ENCODE measurements around the gene BTN2A1.

BTN2A1 gene

DNA sequence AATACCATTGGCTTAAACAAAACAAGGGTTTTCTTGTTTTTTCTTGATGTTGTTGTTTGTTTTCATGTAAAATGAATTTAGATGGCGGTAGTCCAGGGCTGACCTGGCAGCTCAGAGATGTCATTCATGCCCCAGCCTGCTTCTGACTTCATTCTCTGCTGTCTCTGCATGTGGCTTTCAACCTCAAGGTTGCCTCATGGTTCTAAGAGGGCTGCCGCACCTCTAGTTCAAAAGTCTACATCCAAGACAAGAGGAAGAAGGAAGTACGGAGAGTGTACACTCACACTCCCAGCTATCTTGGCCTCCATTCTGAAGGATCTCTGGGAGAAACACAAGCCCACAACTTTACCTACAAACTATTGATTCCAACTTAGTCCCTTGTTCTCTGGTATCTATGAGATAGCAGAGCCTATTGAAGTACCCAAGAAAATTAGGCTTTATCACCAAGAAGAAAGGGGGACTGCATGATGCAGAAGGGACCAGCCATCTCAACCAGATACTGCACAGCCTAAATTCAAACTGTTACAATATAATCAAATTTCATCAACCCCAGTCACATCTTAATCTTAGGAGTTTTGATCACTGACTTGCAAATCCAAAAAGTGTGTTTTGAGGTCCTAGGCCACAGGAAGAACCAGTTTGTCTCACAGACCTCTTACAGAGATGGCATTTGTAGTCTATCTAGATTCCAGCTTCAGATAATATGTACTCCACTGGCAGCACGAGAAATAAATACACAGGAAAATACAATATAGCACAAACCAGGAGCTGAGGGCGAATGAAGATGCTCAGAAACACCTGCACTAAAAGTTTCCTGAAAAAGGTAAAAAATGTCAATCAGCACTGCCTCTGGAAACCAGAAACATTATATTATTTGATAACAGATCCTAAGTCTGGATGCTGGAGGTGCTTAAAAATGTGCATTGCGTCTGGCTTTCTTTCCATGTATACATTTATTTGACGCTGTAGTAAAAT lies 18.3 kb upstream of the BTN2A1 start:
- Histone ChIP-seq H3K4ac (ENCODE audit: low read depth, low read length) (no peak overlapping the region), H3K4me2 (ENCODE audit: low read length) (no peak overlapping the region), H2BK120ac (ENCODE audit: insufficient read depth, low read length, poor library complexity) (no peak overlapping the region), H3K79me1 (ENCODE audit: low read length) (no peaks in the 10 kb centered on the region), H3K36me3 (ENCODE audit: control insufficient read depth in 1 of 2, insufficient read depth in 2 of 2, low read length in 2 of 2) (no peaks in the 10 kb centered on the region), H2AK5ac (ENCODE audit: low read length) (no peak overlapping the region), H4K91ac (ENCODE audit: low read depth, low read length) (no peak overlapping the region), H4K8ac (ENCODE audit: low read depth, low read length) (no peak overlapping the region), H3K23ac (ENCODE audit: low read length) (no peak overlapping the region), H3K27ac (ENCODE audit: low read depth, low read length) (no peak overlapping the region), H4K12ac (ENCODE audit: low read depth, low read length) (no peak overlapping the region), H3K27me3 (ENCODE audit: insufficient read depth, low read length) (no peaks in the 10 kb centered on the region), H3K4me1 (ENCODE audit: control insufficient read depth in 1 of 2, insufficient read depth in 2 of 2, low read length in 2 of 2) (no peaks in the 10 kb centered on the region), H3K14ac (ENCODE audit: low read length) (no peak overlapping the region), H3K4me3 (ENCODE audit: low read depth, low read length) (no peak overlapping the region), H3K9ac (ENCODE audit: low read length) (no peak overlapping the region), H3K9me3 (ENCODE audit: insufficient read depth, low read depth, low read length) (no peaks in the 10 kb centered on the region), H3K79me2 (ENCODE audit: control insufficient read depth, insufficient read depth, low read length, poor library complexity) (no peaks in the 10 kb centered on the region), H2BK12ac (ENCODE audit: low read length) (no peak overlapping the region), H3K18ac (ENCODE audit: low read length) (no peak overlapping the region), H2BK5ac (ENCODE audit: low read depth, low read length, poor library complexity) (no peak overlapping the region), H2AFZ (ENCODE audit: insufficient read depth, low read length, poor library complexity) (no peak overlapping the region)
- WGBS (ENCODE audit: extremely low coverage, insufficient coverage, insufficient read length): no CpG with 5 or more reads among the region's 7 CpGs
- DNase-seq: no peak

DNA sequence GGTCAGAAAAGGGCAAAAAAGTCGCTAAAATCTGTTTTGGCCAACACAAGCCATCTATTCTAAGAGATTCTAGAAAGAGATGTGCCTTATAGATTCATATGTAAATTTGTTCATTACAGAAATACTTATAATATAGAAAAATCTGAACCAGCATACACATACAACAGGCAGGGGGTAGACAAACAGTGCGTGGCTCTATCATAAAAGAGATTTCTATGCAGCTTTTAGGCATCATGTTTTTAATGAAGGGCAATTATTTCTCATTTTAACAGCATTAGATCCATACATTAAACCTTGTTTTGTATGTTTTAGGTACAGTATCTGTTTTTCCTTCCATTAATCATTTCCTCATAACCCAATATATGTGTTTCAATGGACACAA lies 16.8 kb upstream of the BTN2A1 start:
- WGBS (ENCODE audit: extremely low coverage, insufficient coverage, insufficient read length): no CpG with 5 or more reads among the region's 2 CpGs
- DNase-seq: no peak

DNA sequence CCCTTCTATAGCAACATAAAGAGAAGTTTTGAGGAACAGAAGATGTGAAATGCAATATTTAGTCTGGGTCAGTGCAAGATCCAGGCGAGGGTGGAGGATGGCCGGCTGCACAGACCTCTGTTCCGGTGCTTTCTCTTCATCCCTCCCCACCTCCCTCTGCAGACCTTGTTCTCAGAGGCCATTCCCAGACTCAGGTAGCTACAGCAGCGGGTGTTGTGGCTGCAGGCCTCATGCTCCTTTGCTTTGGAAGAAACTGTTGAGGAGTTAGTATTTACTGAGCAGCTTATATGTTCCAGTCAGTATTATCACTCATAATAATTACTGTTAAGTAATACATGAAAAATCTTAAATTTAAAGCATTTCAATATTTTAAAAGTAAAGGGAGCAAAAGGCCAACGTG lies 15.8 kb upstream of the BTN2A1 start:
- Histone ChIP-seq H3K79me1 (ENCODE audit: low read length) (no peaks in the 10 kb centered on the region), H2BK12ac (ENCODE audit: low read length) (no peak overlapping the region), H3K27ac (ENCODE audit: low read depth, low read length) (no peak overlapping the region), H4K8ac (ENCODE audit: low read depth, low read length) (no peak overlapping the region), H4K12ac (ENCODE audit: low read depth, low read length) (no peak overlapping the region), H3K4me3 (ENCODE audit: low read depth, low read length) (no peak overlapping the region), H3K9ac (ENCODE audit: low read length) (no peak overlapping the region), H3K4me2 (ENCODE audit: low read length) (no peak overlapping the region), H3K4me1 (ENCODE audit: control insufficient read depth in 1 of 2, insufficient read depth in 2 of 2, low read length in 2 of 2) (no peaks in the 10 kb centered on the region), H2AK5ac (ENCODE audit: low read length) (no peak overlapping the region), H4K91ac (ENCODE audit: low read depth, low read length) (no peak overlapping the region), H3K36me3 (ENCODE audit: control insufficient read depth in 1 of 2, insufficient read depth in 2 of 2, low read length in 2 of 2) (no peaks in the 10 kb centered on the region), H3K27me3 (ENCODE audit: insufficient read depth, low read length) (no peaks in the 10 kb centered on the region), H3K23ac (ENCODE audit: low read length) (no peak overlapping the region), H3K9me3 (ENCODE audit: insufficient read depth, low read depth, low read length) (no peaks in the 10 kb centered on the region), H2AFZ (ENCODE audit: insufficient read depth, low read length, poor library complexity) (no peak overlapping the region), H2BK5ac (ENCODE audit: low read depth, low read length, poor library complexity) (no peak overlapping the region), H3K18ac (ENCODE audit: low read length) (no peak overlapping the region), H3K4ac (ENCODE audit: low read depth, low read length) (no peak overlapping the region), H2BK120ac (ENCODE audit: insufficient read depth, low read length, poor library complexity) (no peak overlapping the region), H3K79me2 (ENCODE audit: control insufficient read depth, insufficient read depth, low read length, poor library complexity) (no peaks in the 10 kb centered on the region), H3K14ac (ENCODE audit: low read length) (no peak overlapping the region)
- no CpG with 5 or more reads among the region's 5 CpGs for WGBS (ENCODE audit: extremely low coverage, insufficient coverage, insufficient read length)
- no peak for DNase-seq

More for the DNA sequence above, 16.8 kb upstream of the BTN2A1 start:
- Histone ChIP-seq H3K27me3 (ENCODE audit: insufficient read depth, low read length) (no peaks in the 10 kb centered on the region), H2BK5ac (ENCODE audit: low read depth, low read length, poor library complexity) (no peak overlapping the region), H3K9me3 (ENCODE audit: insufficient read depth, low read depth, low read length) (no peaks in the 10 kb centered on the region), H3K4me3 (ENCODE audit: low read depth, low read length) (no peak overlapping the region), H4K91ac (ENCODE audit: low read depth, low read length) (no peak overlapping the region), H2BK120ac (ENCODE audit: insufficient read depth, low read length, poor library complexity) (no peak overlapping the region), H3K9ac (ENCODE audit: low read length) (no peak overlapping the region), H3K36me3 (ENCODE audit: control insufficient read depth in 1 of 2, insufficient read depth in 2 of 2, low read length in 2 of 2) (no peaks in the 10 kb centered on the region), H3K27ac (ENCODE audit: low read depth, low read length) (no peak overlapping the region), H3K4me1 (ENCODE audit: control insufficient read depth in 1 of 2, insufficient read depth in 2 of 2, low read length in 2 of 2) (no peaks in the 10 kb centered on the region), H3K79me1 (ENCODE audit: low read length) (no peaks in the 10 kb centered on the region), H3K14ac (ENCODE audit: low read length) (no peak overlapping the region), H2AFZ (ENCODE audit: insufficient read depth, low read length, poor library complexity) (no peak overlapping the region), H3K18ac (ENCODE audit: low read length) (no peak overlapping the region), H4K8ac (ENCODE audit: low read depth, low read length) (no peak overlapping the region), H4K12ac (ENCODE audit: low read depth, low read length) (no peak overlapping the region), H3K79me2 (ENCODE audit: control insufficient read depth, insufficient read depth, low read length, poor library complexity) (no peaks in the 10 kb centered on the region), H2AK5ac (ENCODE audit: low read length) (no peak overlapping the region), H3K23ac (ENCODE audit: low read length) (no peak overlapping the region), H2BK12ac (ENCODE audit: low read length) (no peak overlapping the region), H3K4ac (ENCODE audit: low read depth, low read length) (no peak overlapping the region), H3K4me2 (ENCODE audit: low read length) (no peak overlapping the region)

DNA sequence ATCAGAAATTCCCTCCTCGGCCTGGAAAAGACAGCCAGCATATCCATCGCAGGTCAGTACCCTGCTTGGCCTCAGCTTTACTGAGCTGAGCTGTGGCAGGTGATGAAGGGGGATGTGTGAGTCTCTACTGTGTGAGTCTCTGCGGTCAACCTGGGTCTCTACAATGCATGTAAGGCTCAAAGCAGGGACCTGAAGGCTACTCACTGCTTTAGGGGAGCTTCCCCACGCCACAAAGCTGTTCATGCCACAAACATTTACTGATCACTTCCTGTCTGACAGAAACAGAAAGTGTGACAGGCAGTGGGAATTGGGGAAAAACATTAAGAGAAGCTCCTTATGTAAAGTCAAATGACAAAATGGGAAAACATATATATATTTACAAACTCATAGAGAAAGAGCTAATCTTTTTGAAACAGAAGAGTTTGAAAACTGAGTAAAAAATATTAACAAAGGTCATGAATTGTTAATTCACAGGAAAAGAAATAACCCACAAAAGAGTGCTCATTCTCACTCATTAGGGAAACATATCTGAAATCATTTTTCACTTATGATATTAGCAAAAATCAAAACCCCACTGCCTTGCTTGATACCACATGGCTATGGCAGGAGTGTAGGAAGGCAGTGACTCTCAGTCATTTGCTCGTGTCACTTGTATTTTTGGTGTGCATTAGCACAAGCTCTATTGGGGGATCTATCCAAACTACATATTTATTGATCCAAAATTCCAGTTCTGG lies 11.7 kb upstream of the BTN2A1 start:
- H2AK5ac ChIP-seq (ENCODE audit: low read length): no peak overlapping the region
- H2AFZ ChIP-seq (ENCODE audit: insufficient read depth, low read length, poor library complexity): no peak overlapping the region
- H2BK120ac ChIP-seq (ENCODE audit: insufficient read depth, low read length, poor library complexity): no peak overlapping the region
- H3K36me3 ChIP-seq (ENCODE audit: control insufficient read depth in 1 of 2, insufficient read depth in 2 of 2, low read length in 2 of 2): no peaks in the 10 kb centered on the region
- H3K9ac ChIP-seq (ENCODE audit: low read length): no peak overlapping the region
- H3K4me2 ChIP-seq (ENCODE audit: low read length): no peak overlapping the region
- H3K18ac ChIP-seq (ENCODE audit: low read length): no peak overlapping the region
- H3K79me1 ChIP-seq (ENCODE audit: low read length): no peaks in the 10 kb centered on the region
- H3K27ac ChIP-seq (ENCODE audit: low read depth, low read length): no peak overlapping the region
- no peak overlapping the region for H3K23ac ChIP-seq (ENCODE audit: low read length)
- H3K4me3 ChIP-seq (ENCODE audit: low read depth, low read length): no peak overlapping the region
- H2BK12ac ChIP-seq (ENCODE audit: low read length): no peak overlapping the region
- H2BK5ac ChIP-seq (ENCODE audit: low read depth, low read length, poor library complexity): no peak overlapping the region
- H4K91ac ChIP-seq (ENCODE audit: low read depth, low read length): no peak overlapping the region
- no peak overlapping the region for H4K8ac ChIP-seq (ENCODE audit: low read depth, low read length)
- H3K4me1 ChIP-seq (ENCODE audit: control insufficient read depth in 1 of 2, insufficient read depth in 2 of 2, low read length in 2 of 2): no peaks in the 10 kb centered on the region
- no peak for DNase-seq
- no peaks in the 10 kb centered on the region for H3K79me2 ChIP-seq (ENCODE audit: control insufficient read depth, insufficient read depth, low read length, poor library complexity)
- H3K14ac ChIP-seq (ENCODE audit: low read length): no peak overlapping the region
- no peaks in the 10 kb centered on the region for H3K27me3 ChIP-seq (ENCODE audit: insufficient read depth, low read length)
- H4K12ac ChIP-seq (ENCODE audit: low read depth, low read length): no peak overlapping the region
- no peaks in the 10 kb centered on the region for H3K9me3 ChIP-seq (ENCODE audit: insufficient read depth, low read depth, low read length)
- no CpG with 5 or more reads among the region's 5 CpGs for WGBS (ENCODE audit: extremely low coverage, insufficient coverage, insufficient read length)
- no peak overlapping the region for H3K4ac ChIP-seq (ENCODE audit: low read depth, low read length)
